ENCODE results near the gene PRDM15.

PRDM15 gene

GRCh38 chr21:41755934-41756773, 123.0 kb downstream of the PRDM15 start:
- no peak for DNase-seq (ENCODE audit: low read depth, low spot score)
- CTCF ChIA-PET = interaction anchor here (1.0 to 2.4 kb wide), 5 partner anchors 9 to 146 kb away, joined by 3 to 7 read pairs (median 4); no protein-coding TSS in a partner anchor
- H3K4me3 ChIP-seq (ENCODE audit: low read depth, low read length) = no peak overlapping the region
- POLR2A ChIA-PET = no interaction called here
- TF ChIP-seq, protein P1, sequence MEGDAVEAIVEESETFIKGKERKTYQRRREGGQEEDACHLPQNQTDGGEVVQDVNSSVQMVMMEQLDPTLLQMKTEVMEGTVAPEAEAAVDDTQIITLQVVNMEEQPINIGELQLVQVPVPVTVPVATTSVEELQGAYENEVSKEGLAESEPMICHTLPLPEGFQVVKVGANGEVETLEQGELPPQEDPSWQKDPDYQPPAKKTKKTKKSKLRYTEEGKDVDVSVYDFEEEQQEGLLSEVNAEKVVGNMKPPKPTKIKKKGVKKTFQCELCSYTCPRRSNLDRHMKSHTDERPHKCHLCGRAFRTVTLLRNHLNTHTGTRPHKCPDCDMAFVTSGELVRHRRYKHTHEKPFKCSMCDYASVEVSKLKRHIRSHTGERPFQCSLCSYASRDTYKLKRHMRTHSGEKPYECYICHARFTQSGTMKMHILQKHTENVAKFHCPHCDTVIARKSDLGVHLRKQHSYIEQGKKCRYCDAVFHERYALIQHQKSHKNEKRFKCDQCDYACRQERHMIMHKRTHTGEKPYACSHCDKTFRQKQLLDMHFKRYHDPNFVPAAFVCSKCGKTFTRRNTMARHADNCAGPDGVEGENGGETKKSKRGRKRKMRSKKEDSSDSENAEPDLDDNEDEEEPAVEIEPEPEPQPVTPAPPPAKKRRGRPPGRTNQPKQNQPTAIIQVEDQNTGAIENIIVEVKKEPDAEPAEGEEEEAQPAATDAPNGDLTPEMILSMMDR (IDR thresholded peaks at IDR 0.05; ENCODE audit: insufficient read depth, low read length, missing control alignments) = no peak

GRCh38 chr21:41755258-41755933, 123.7 kb downstream of the PRDM15 start:
- H3K4me3 ChIP-seq (ENCODE audit: low read depth, low read length) = no peak overlapping the region
- TF ChIP-seq, protein P1 (IDR thresholded peaks at IDR 0.05; ENCODE audit: insufficient read depth, low read length, missing control alignments) = no peak
- ChIA-PET POLR2A (no interaction called here), CTCF (interaction anchor here (1.0 to 2.4 kb wide), 5 partner anchors 10 to 146 kb away, joined by 3 to 7 read pairs (median 4); no protein-coding TSS in a partner anchor)
- no peak for DNase-seq (ENCODE audit: low read depth, low spot score)

GRCh38 chr21:41754479-41754891, 124.7 kb downstream of the PRDM15 start:
- ChIA-PET POLR2A (no interaction called here), CTCF (interaction anchor here (2.4 kb wide), 1 partner anchor 142 kb away, joined by 7 read pairs; no protein-coding TSS in a partner anchor)
- no peak for DNase-seq (ENCODE audit: low read depth, low spot score)
- TF ChIP-seq, protein P1 (IDR thresholded peaks at IDR 0.05; ENCODE audit: insufficient read depth, low read length, missing control alignments) = no peak
- no peak overlapping the region for H3K4me3 ChIP-seq (ENCODE audit: low read depth, low read length)

GRCh38 chr21:41753006-41753898, 125.9 kb downstream of the PRDM15 start:
- CTCF ChIA-PET = interaction anchor here (0.7 to 1.2 kb wide), 4 partner anchors 16 to 143 kb away, joined by 3 to 4 read pairs (median 4); no protein-coding TSS in a partner anchor

GRCh38 chr21:41752231-41752681, 126.9 kb downstream of the PRDM15 start:
- DNase-seq (ENCODE audit: low read depth, low spot score) = no peak
- CTCF ChIA-PET = interaction anchor here (1.1 to 1.3 kb wide), 3 partner anchors 10 to 140 kb away, joined by 3 to 13 read pairs (median 4); no protein-coding TSS in a partner anchor
- TF ChIP-seq, protein P1 (IDR thresholded peaks at IDR 0.05; ENCODE audit: insufficient read depth, low read length, missing control alignments) = no peak
- H3K4me3 ChIP-seq (ENCODE audit: low read depth, low read length) = no peak overlapping the region
- POLR2A ChIA-PET = interaction anchor here (0.7 to 1.7 kb wide), 3 partner anchors 8 to 242 kb away, joined by 3 to 7 read pairs (median 3); no protein-coding TSS in a partner anchor

More at GRCh38 chr21:41753006-41753898, 125.9 kb downstream of the PRDM15 start:
- POLR2A ChIA-PET = interaction anchor here (1.7 kb wide), 1 partner anchor 138 kb away, joined by 7 read pairs; no protein-coding TSS in a partner anchor
- H3K4me3 ChIP-seq (ENCODE audit: low read depth, low read length) = no peak overlapping the region
- TF ChIP-seq, protein P1 (IDR thresholded peaks at IDR 0.05; ENCODE audit: insufficient read depth, low read length, missing control alignments) = no peak
- no peak for DNase-seq (ENCODE audit: low read depth, low spot score)

Data from AG04449 (cell line).